Activated B cell treated with CpG ODN at 0.5 μM for 24 hours (primary cell): ENCODE measurements around the gene OR6J1. TPM values are rescaled to one million over a fixed set of nuclear protein-coding genes. Genes with fewer than 3 reads are reported as not detected.

Experiments used
- ATAC-seq: fragments of 200-7000 bp; cut with Tn5 transposase; one replicate; pipeline ENCODE4 v1.10.0; 2021; ENCODE audit warnings: low read depth, mild to moderate bottlenecking, moderate library complexity
- CTCF ChIA-PET: fragments of 350-600 bp; sonication (Branson Sonifier 250); formaldehyde crosslinking; loops from one replicate; lab custom pipeline; 2021; ENCODE audit warnings: antibody characterized with exemption; lab: Charles Lee
- POLR2A ChIA-PET: fragments of 350-600 bp; sonication (Branson Sonifier 250); formaldehyde crosslinking; loops from one replicate; lab custom pipeline; 2021; ENCODE audit warnings: antibody characterized with exemption; lab: Charles Lee
- DNase-seq: peaks from one replicate; pipeline ENCODE4 v3.0.0; 2022
- H3K27ac Mint-ChIP-seq: one replicate; pipeline ENCODE4 v1.8.0; 2020; ENCODE audit warnings: mixed read lengths
- H3K27me3 Mint-ChIP-seq: one replicate; pipeline ENCODE4 v1.8.0; 2021; ENCODE audit warnings: mixed read lengths
- H3K36me3 Mint-ChIP-seq: one replicate; pipeline ENCODE4 v1.8.0; 2021; ENCODE audit warnings: low read depth, mixed read lengths
- H3K4me1 Mint-ChIP-seq: one replicate; pipeline ENCODE4 v1.8.0; 2021; ENCODE audit warnings: mixed read lengths
- H3K4me3 Mint-ChIP-seq: one replicate; pipeline ENCODE4 v1.8.0; 2020; ENCODE audit warnings: mild to moderate bottlenecking, mixed read lengths
- H3K9me3 Mint-ChIP-seq: one replicate; pipeline ENCODE4 v1.8.0; 2020; ENCODE audit warnings: mixed read lengths
- intact Hi-C: fragments of 100-400 bp; cut with micrococcal nuclease; formaldehyde crosslinking; loops from one replicate; pipeline ENCODE4 v1.15.1; 2024
- total RNA-seq: library from RNA; stranded (reverse); gene quantifications from 2 replicates; pipeline ENCODE4 v1.2.3, GENCODE V29; 2022
- TF ChIP-seq, protein P1 (sequence below): fragments of 200-600 bp; IDR thresholded peaks from one replicate; pipeline ENCODE4 v1.8.0; 2022; ENCODE audit warnings: antibody characterized with exemption, mild to moderate bottlenecking

OR6J1 gene
- total RNA-seq, 1 donor from 2014 or later, result not detected

- Mint-ChIP-seq H3K4me1 (no peaks in the 10 kb centered on the region), H3K27me3 (peaks cover 5% of the 10 kb centered on the region), H3K4me3 (no peak overlapping the region), H3K9me3 (peaks cover 14% of the 10 kb centered on the region), H3K27ac (no peak overlapping the region), H3K36me3 (peaks cover 2% of the 10 kb centered on the region)
- no peak for ATAC-seq
- TF ChIP-seq, protein P1, sequence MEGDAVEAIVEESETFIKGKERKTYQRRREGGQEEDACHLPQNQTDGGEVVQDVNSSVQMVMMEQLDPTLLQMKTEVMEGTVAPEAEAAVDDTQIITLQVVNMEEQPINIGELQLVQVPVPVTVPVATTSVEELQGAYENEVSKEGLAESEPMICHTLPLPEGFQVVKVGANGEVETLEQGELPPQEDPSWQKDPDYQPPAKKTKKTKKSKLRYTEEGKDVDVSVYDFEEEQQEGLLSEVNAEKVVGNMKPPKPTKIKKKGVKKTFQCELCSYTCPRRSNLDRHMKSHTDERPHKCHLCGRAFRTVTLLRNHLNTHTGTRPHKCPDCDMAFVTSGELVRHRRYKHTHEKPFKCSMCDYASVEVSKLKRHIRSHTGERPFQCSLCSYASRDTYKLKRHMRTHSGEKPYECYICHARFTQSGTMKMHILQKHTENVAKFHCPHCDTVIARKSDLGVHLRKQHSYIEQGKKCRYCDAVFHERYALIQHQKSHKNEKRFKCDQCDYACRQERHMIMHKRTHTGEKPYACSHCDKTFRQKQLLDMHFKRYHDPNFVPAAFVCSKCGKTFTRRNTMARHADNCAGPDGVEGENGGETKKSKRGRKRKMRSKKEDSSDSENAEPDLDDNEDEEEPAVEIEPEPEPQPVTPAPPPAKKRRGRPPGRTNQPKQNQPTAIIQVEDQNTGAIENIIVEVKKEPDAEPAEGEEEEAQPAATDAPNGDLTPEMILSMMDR, result no peak
- ChIA-PET CTCF (no interaction called here), POLR2A (no interaction called here)
- intact Hi-C loops, result no loop called here
- DNase-seq, result no peak
Observed at GRCh38 chr14:22634233-22634900, 9.8 kb downstream of the OR6J1 start.

DNA sequence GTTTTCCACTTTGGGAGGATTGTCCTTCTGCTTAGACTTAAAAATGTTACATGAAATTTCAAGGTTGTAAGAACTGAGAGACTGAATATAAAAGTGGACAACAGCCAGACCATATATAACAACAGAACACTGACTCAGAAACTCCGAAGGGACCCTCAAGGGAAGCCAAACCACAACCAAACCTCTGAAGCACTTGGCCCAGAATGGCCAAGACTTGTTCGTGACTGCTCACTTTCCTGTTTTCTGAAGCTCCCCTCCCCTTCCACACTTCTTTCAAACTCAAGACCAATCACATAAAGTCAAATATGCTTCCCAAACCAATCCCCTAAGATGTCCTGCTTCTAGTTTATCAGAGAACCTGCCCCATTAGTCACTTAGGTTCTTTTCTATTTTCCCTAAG, 13.7 kb downstream of the OR6J1 start:
- ChIA-PET CTCF (no interaction called here), POLR2A (no interaction called here)
- Mint-ChIP-seq H3K9me3 (peaks cover 14% of the 10 kb centered on the region), H3K27ac (no peak overlapping the region), H3K27me3 (peaks cover 9% of the 10 kb centered on the region), H3K4me1 (no peaks in the 10 kb centered on the region), H3K4me3 (no peak overlapping the region), H3K36me3 (peaks cover 2% of the 10 kb centered on the region)
- ATAC-seq, result no peak
- intact Hi-C loops, result no loop called here
- TF ChIP-seq, protein P1, result no peak
- no peak for DNase-seq

GRCh38 chr14:22630066-22630465, 14.1 kb downstream of the OR6J1 start:
- ATAC-seq, result no peak
- H3K9me3 Mint-ChIP-seq, result peaks cover 14% of the 10 kb centered on the region
- intact Hi-C loops, result no loop called here
- peaks cover 2% of the 10 kb centered on the region for H3K36me3 Mint-ChIP-seq
- POLR2A ChIA-PET, result no interaction called here
- H3K4me3 Mint-ChIP-seq, result no peak overlapping the region
- DNase-seq, result no peak
- TF ChIP-seq, protein P1, result no peak
- CTCF ChIA-PET, result no interaction called here
- H3K27me3 Mint-ChIP-seq, result peaks cover 9% of the 10 kb centered on the region
- H3K4me1 Mint-ChIP-seq, result no peaks in the 10 kb centered on the region
- H3K27ac Mint-ChIP-seq, result no peak overlapping the region

DNA sequence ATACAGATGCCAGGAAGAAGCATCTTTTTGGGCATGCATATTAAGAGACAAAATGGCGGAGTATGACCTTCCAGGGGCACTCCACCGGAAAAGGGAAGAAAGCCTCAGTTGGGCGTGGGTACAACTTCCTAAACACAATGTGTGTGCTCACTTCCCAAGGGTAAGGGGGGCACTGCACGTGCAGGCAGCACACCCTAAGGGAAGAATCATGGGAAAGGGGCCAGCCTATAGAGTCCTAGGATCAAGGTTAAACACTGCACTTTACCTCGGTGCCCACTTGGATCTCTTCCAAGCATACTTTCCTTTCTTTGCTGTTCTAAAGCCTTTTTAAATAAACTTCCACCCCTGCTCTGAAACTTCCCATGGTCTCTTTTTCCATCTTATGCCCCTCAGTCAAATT, 14.8 kb downstream of the OR6J1 start:
- Mint-ChIP-seq H3K9me3 (peaks cover 14% of the 10 kb centered on the region), H3K27ac (no peak overlapping the region), H3K4me1 (no peaks in the 10 kb centered on the region), H3K4me3 (no peak overlapping the region), H3K27me3 (peaks cover 9% of the 10 kb centered on the region), H3K36me3 (peaks cover 2% of the 10 kb centered on the region)
- intact Hi-C loops, result no loop called here
- no peak for ATAC-seq
- DNase-seq, result no peak
- POLR2A ChIA-PET, result no interaction called here
- TF ChIP-seq, protein P1, result no peak
- CTCF ChIA-PET, result no interaction called here

GRCh38 chr14:22627506-22628263, 16.5 kb downstream of the OR6J1 start:
- intact Hi-C loops, result no loop called here
- TF ChIP-seq, protein P1, result no peak
- no peak for DNase-seq

More at GRCh38 chr14:22627506-22628263, 16.5 kb downstream of the OR6J1 start:
- no peak for ATAC-seq
- no peak overlapping the region for H3K27ac Mint-ChIP-seq
- peaks cover 2% of the 10 kb centered on the region for H3K36me3 Mint-ChIP-seq
- H3K4me1 Mint-ChIP-seq, result no peaks in the 10 kb centered on the region
- ChIA-PET CTCF (no interaction called here), POLR2A (no interaction called here)
- peaks cover 14% of the 10 kb centered on the region for H3K9me3 Mint-ChIP-seq
- no peak overlapping the region for H3K4me3 Mint-ChIP-seq
- peaks cover 9% of the 10 kb centered on the region for H3K27me3 Mint-ChIP-seq
